Spleen (tissue), 7 donors: ENCODE measurements around the gene SLIRP.

Source experiments
- CTCF ChIP-seq, 11 experiments: fragments of 200-600 bp in 7 of 11; fragments of 450-650 bp in 4 of 11; sonication (generic) in 4 of 11; IDR thresholded peaks in 8 of 11; conservative IDR thresholded peaks in 3 of 11; 1 replicate in 7 of 11; 2 replicates in 4 of 11; pipeline versions ENCODE4 v1.4.0 to v1.8.0; 2016 to 2021; ENCODE audit warnings: antibody characterized with exemption in 11 of 11, inconsistent platforms in 4 of 11, mild to moderate bottlenecking in 1 of 11
- POLR2A ChIP-seq, 3 donors: fragments of 450-650 bp; IDR thresholded peaks; one replicate each; pipeline ENCODE4 v1.5.1; 2017; ENCODE audit warnings: antibody characterized with exemption in 3 of 3, mild to moderate bottlenecking in 1 of 3
- POLR2AphosphoS5 ChIP-seq, 3 donors: sonication (generic); formaldehyde crosslinking; IDR thresholded peaks; one replicate each; pipeline ENCODE4 v1.5.1; 2017; ENCODE audit warnings: antibody characterized with exemption in 3 of 3
- donor health status: DM: no; HTN: no; CAD: no; lungs with moderate emphysema.
- donor health status: DM: no; HTN: no; CAD: no.
- donor health status: DM: no; HTN: no; CAD: no.

- TF ChIP-seq POLR2A (IDR thresholded peaks at IDR 0.05) (no peak), CTCF (IDR thresholded peaks at IDR 0.05 in 8 of 11, conservative IDR thresholded peaks at IDR 0.05 in 3 of 11) (no peak), POLR2AphosphoS5 (IDR thresholded peaks at IDR 0.05) (no peak)
These were observed 48.1 kb upstream of the SLIRP start for GRCh38 chr14:77659831-77660230.
